SK-N-SH (cell line): Measurements from ENCODE around the gene AKR1C3.

Source experiments
- CHD2 ChIP-seq: fragments of 150-350 bp; IDR thresholded peaks from 2 replicates; pipeline ENCODE4 v1.6.1; 2018; ENCODE audit warnings: low read length; ENCODE audit not compliant: partially characterized antibody
- FOXM1 ChIP-seq: IDR thresholded peaks from 2 replicates; pipeline ENCODE4 v1.4.0; 2012; ENCODE audit warnings: low read depth, mild to moderate bottlenecking
- GATA2 ChIP-seq: sonication (generic); formaldehyde crosslinking; IDR thresholded peaks from 2 replicates; pipeline ENCODE4 v1.5.0; 2020; ENCODE audit warnings: mild to moderate bottlenecking, missing genetic modification reagents
- MXI1 ChIP-seq: IDR thresholded peaks from 2 replicates; pipeline ENCODE4 v1.6.1; 2012; ENCODE audit warnings: mild to moderate bottlenecking, low read depth, low read length, improper control_type of control experiment
- RFX5 ChIP-seq: IDR thresholded peaks from 2 replicates; pipeline ENCODE4 v1.6.1; 2012; ENCODE audit warnings: mild to moderate bottlenecking, improper control_type of control experiment, low read length
- TF ChIP-seq, protein P1 (sequence below): fragments of 200-600 bp; sonication (generic); IDR thresholded peaks from 2 replicates; pipeline ENCODE4 v1.6.1; 2017; ENCODE audit warnings: antibody characterized with exemption, mild to moderate bottlenecking, moderate library complexity
- TF ChIP-seq, protein P2 (sequence below): fragments of 150-350 bp; IDR thresholded peaks from 2 replicates; pipeline ENCODE4 v1.6.1; 2017; ENCODE audit warnings: antibody characterized with exemption, low read length, low read depth, borderline replicate concordance

DNA sequence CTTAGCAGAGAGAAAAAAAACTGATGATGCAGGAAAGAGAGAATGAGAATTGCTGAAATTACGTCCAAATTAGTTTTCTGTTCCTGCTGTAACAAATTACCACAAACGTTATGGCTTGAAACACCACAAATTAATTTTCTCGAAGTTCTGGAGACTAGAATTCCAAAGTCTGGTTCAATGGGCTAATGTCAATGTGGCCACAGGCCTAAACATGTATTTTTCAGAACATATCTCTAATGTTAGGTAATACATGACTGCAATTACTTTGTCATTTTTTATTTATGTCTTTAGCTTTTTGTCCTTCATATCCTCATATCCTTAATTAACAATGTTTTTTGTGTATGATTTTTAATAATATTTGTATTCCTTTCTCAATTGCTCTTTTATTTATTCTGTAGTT lies 3.0 kb upstream of the AKR1C3 start:
- TF ChIP-seq, protein P1, sequence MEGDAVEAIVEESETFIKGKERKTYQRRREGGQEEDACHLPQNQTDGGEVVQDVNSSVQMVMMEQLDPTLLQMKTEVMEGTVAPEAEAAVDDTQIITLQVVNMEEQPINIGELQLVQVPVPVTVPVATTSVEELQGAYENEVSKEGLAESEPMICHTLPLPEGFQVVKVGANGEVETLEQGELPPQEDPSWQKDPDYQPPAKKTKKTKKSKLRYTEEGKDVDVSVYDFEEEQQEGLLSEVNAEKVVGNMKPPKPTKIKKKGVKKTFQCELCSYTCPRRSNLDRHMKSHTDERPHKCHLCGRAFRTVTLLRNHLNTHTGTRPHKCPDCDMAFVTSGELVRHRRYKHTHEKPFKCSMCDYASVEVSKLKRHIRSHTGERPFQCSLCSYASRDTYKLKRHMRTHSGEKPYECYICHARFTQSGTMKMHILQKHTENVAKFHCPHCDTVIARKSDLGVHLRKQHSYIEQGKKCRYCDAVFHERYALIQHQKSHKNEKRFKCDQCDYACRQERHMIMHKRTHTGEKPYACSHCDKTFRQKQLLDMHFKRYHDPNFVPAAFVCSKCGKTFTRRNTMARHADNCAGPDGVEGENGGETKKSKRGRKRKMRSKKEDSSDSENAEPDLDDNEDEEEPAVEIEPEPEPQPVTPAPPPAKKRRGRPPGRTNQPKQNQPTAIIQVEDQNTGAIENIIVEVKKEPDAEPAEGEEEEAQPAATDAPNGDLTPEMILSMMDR = no peak
- TF ChIP-seq CHD2 (no peak), FOXM1 (no peak), GATA2 (CRISPR knock-in tag) (no peak), MXI1 (no peak), RFX5 (no peak)
- TF ChIP-seq, protein P2, sequence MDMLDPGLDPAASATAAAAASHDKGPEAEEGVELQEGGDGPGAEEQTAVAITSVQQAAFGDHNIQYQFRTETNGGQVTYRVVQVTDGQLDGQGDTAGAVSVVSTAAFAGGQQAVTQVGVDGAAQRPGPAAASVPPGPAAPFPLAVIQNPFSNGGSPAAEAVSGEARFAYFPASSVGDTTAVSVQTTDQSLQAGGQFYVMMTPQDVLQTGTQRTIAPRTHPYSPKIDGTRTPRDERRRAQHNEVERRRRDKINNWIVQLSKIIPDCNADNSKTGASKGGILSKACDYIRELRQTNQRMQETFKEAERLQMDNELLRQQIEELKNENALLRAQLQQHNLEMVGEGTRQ = no peak
